M059J (cell line): ENCODE data around the gene ENHO. TPM values are rescaled to one million over a fixed set of nuclear protein-coding genes. Genes with fewer than 3 reads are reported as not detected.
"Not testable (repeated sequence)": the region's sequence is repeated elsewhere in the genome, so short reads cannot be mapped to it uniquely, and the experiment has no call there.

Experiments
- DNase-seq: peaks from one replicate; pipeline ENCODE4 v3.0.0-alpha.2; 2012; ENCODE audit warnings: low read depth
- total RNA-seq: library from RNA; depleted of rRNA; stranded (reverse); fragments of >200 nt; shearing (Covaris generic); gene quantifications from 2 replicates; pipeline ENCODE4 v1.2.3, GENCODE V29; 2014

ENHO gene
- total RNA-seq, 1 experiment from 2014 or later: 2.0 TPM

- DNase-seq: no peak
These were observed 16.2 kb downstream of the ENHO start for GRCh38 chr9:34506623-34507022.

GRCh38 chr9:34505370-34506120 lies 17.2 kb downstream of the ENHO start:
- DNase-seq: no peak

- peak; percentile 23 for DNase-seq
These were observed 19.4 kb downstream of the ENHO start for GRCh38 chr9:34503406-34503805.

GRCh38 chr9:34502891-34503290 lies 19.9 kb downstream of the ENHO start:
- DNase-seq: no peak

- no peak for DNase-seq
These were observed 20.3 kb downstream of the ENHO start for GRCh38 chr9:34502471-34502870.

GRCh38 chr9:34501889-34502425 lies 20.8 kb downstream of the ENHO start:
- peak; percentile 74 for DNase-seq

- no peak for DNase-seq
These were observed 21.4 kb downstream of the ENHO start for GRCh38 chr9:34501372-34501771.

GRCh38 chr9:34500623-34501267 lies 22.0 kb downstream of the ENHO start:
- peak; percentile 44 for DNase-seq

- no peak for DNase-seq
These were observed 23.7 kb downstream of the ENHO start for GRCh38 chr9:34499076-34499475.

- no peak for DNase-seq
These were observed 24.2 kb downstream of the ENHO start for GRCh38 chr9:34498553-34498952.

- DNase-seq: peak; percentile 65
These were observed 26.6 kb downstream of the ENHO start for GRCh38 chr9:34496149-34496712.

- DNase-seq: peak; percentile 48
These were observed 28.7 kb downstream of the ENHO start for GRCh38 chr9:34493972-34494535.

- no peak for DNase-seq
These were observed 30.7 kb downstream of the ENHO start for GRCh38 chr9:34492051-34492450.

- DNase-seq: no peak
These were observed 31.2 kb downstream of the ENHO start for GRCh38 chr9:34491596-34491995.

GRCh38 chr9:34490760-34491159 lies 32.0 kb downstream of the ENHO start:
- DNase-seq: no peak

GRCh38 chr9:34490360-34490759 lies 32.4 kb downstream of the ENHO start:
- DNase-seq: no peak

- no peak for DNase-seq
These were observed 36.2 kb downstream of the ENHO start for GRCh38 chr9:34486572-34486971.

GRCh38 chr9:34485822-34486221 lies 37.0 kb downstream of the ENHO start:
- no peak for DNase-seq

GRCh38 chr9:34484678-34485077 lies 38.1 kb downstream of the ENHO start:
- DNase-seq: no peak

- not testable (repeated sequence) for DNase-seq
These were observed 40.0 kb downstream of the ENHO start for GRCh38 chr9:34482746-34483145.

GRCh38 chr9:34481620-34482019 lies 41.2 kb downstream of the ENHO start:
- DNase-seq: not testable (repeated sequence)

- DNase-seq: no peak
These were observed 43.3 kb downstream of the ENHO start for GRCh38 chr9:34479431-34479866.
